G401 (cell line): Measurements from ENCODE around the gene GFRA3. TPM values are rescaled to one million over a fixed set of nuclear protein-coding genes. Genes with fewer than 3 reads are reported as not detected.
"Not testable (repeated sequence)": the region's sequence is repeated elsewhere in the genome, so short reads cannot be mapped to it uniquely, and the experiment has no call there.

Source experiments
- DNase-seq: peaks from one replicate; pipeline ENCODE4 v3.0.0-alpha.2; 2015; ENCODE audit warnings: low spot score
- in situ Hi-C: cut with HindIII; loops from 2 replicates; pipeline ENCODE4 v1.10.0; 2016; ENCODE audit warnings: low sequenced_read_pairs, mixed read lengths
- total RNA-seq: library from RNA; depleted of rRNA; stranded (reverse); fragments of >200 nt; shearing (Covaris generic); gene quantifications from 2 replicates; pipeline ENCODE4 v1.2.3, GENCODE V29; 2014; rRNA removed

Gene GFRA3, protein sequence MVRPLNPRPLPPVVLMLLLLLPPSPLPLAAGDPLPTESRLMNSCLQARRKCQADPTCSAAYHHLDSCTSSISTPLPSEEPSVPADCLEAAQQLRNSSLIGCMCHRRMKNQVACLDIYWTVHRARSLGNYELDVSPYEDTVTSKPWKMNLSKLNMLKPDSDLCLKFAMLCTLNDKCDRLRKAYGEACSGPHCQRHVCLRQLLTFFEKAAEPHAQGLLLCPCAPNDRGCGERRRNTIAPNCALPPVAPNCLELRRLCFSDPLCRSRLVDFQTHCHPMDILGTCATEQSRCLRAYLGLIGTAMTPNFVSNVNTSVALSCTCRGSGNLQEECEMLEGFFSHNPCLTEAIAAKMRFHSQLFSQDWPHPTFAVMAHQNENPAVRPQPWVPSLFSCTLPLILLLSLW
- total RNA-seq, result not detected in 2 replicates

GRCh38 chr5:138274189-138274853 is at the start of gene GFRA3:
GFRA3 (minus strand) TSS chr5:138274621; CDS start chr5:138274424, 197 bp downstream.
- in situ Hi-C loops, result no loop called here
- DNase-seq, result peak; percentile 40

DNA sequence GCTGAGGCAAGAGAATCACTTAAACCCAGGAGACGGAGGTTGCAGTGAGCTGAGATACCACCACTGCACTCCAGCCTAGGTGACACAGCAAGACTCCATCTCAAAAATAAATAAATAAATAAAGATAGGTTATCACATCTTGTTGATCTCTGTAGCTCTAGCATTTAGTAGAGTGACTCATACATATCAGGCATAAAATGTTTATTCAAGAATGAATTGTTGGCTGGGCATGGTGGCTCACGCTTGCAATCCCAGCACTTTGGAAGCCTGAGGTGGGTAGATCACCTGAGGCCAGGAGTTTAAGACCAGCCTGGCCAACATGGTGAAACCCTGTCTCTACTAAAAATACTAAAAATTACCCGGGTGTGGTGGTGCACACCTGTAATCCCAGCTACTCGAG is 43.8 kb upstream of the GFRA3 start:
- in situ Hi-C loops, result not testable (repeated sequence)

DNA sequence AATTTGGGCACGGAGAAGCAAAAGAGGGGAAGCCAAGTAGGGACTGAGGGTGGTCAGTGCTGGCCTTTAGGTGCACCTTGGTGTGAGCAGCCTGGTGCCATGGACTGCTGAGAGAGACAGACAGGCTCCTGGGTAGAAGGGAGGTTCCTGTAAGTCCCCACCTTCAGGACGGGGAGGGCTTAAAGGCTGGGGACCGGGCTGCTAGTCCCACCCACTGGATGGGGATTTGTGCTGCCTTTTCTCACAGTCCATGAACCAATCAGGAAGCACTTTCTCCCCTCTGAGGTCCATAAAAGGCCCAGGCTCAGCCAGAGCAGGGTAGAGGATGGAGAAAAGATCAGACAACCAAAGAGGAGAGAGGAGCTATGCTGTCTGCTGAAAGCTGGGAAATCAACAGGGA is 41.9 kb upstream of the GFRA3 start:
- in situ Hi-C loops, result no loop called here
- no peak for DNase-seq

More for the DNA sequence above, 43.8 kb upstream of the GFRA3 start:
- not testable (repeated sequence) for DNase-seq

GRCh38 chr5:138315751-138316278 is 41.4 kb upstream of the GFRA3 start:
- in situ Hi-C loops, result no loop called here
- DNase-seq, result no peak

- in situ Hi-C loops, result no loop called here
Measured at GRCh38 chr5:138305797-138306196, 31.4 kb upstream of the GFRA3 start.

DNA sequence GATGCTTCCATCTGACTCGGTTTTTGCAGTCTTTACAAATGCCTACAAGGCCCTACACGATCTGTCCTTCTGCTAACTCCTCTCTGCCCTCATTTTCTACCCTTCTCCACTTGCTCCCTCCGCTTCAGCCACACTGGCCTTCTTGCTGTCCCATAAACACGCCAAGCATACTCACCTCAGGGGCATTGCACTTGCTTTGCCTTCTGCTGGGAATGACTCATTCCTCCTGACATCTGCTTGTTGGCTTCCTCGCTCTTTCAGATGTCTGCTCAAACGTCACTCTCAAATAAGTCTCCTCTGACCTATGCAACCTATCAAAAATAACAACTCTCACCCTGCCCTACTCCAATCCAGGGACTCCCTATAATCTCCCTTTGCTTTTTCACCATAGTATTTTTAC is 29.0 kb upstream of the GFRA3 start:
- DNase-seq, result peak; percentile 56
- in situ Hi-C loops, result no loop called here

More at GRCh38 chr5:138305797-138306196, 31.4 kb upstream of the GFRA3 start:
- DNase-seq, result peak; percentile 95

GRCh38 chr5:138289296-138289695 is 14.9 kb upstream of the GFRA3 start:
- in situ Hi-C loops, result no loop called here
- DNase-seq, result peak; percentile 98

GRCh38 chr5:138287246-138287645 is 12.8 kb upstream of the GFRA3 start:
- in situ Hi-C loops, result no loop called here
- DNase-seq, result no peak

DNA sequence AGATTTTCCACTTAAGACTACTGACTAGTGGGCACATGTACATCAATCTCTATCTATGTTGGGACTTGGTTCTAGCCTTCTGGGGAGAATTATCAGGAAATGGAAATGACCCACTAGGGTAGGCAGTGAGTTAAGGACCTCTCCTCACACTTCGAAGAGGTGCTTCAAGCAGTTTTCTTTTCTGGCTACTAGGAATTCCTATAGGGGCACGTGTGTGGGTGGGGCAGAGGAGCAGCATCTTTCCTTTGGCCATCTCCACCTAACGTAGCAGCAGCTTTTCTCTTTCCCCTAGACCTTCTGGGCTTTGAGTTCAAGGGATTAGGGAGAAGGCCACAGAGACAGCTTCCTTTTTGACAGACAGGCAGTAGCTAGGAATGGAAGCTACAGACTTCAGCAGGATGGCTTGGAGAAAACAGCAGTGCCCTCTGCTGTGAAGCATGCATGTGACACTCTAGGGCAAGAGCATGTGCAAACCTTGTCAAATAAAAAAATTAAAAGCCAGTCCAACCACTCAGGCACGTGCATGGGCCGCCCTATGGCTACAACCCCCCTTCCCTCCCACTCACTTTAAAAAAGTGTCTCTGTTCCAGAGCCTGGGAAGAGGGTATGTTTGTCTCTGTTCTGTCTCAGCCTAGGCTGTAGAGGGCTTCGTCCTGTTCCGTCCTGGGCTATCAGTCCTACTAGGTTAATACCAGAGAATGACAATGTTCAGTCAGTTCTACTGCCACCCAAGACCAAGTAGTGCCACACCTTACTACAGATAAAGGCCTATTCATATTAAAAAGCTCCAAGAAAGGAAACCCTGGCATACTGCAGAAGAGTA is 8.7 kb upstream of the GFRA3 start:
- in situ Hi-C loops, result no loop called here
- DNase-seq, result peak; percentile 59

- DNase-seq, result no peak
- in situ Hi-C loops, result no loop called here
Measured at GRCh38 chr5:138280915-138281314, 6.5 kb upstream of the GFRA3 start.

DNA sequence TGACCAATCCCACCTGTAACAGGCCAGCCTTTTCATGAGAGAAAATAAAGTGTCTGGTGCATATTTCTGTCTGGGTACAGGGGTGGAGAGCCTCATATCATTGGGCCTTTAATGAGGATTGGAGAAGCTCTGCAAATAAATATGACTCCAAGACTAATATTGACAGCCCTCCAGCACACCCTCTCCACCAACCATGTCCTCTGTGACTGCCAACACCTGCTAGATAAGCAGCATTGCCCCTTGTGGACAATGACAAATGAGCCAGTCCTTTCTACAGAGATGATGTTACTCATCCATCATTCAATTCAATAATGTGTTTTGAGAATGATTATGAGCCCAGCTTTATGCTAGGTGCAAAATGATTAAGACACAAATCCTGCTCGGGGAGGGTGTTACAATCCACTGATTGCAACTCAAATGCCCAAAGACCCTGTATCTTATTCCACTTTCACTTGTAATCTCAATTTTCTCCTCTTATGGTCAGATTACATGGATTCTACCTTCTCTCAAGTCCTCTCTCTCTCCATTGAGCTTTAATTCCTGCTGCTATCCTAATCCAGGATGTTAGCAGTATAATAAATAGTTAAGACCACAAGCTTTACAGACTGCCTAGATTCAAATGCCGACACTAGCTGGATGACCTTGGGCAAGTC is 2.1 kb upstream of the GFRA3 start:
- DNase-seq, result no peak
- in situ Hi-C loops, result no loop called here

DNA sequence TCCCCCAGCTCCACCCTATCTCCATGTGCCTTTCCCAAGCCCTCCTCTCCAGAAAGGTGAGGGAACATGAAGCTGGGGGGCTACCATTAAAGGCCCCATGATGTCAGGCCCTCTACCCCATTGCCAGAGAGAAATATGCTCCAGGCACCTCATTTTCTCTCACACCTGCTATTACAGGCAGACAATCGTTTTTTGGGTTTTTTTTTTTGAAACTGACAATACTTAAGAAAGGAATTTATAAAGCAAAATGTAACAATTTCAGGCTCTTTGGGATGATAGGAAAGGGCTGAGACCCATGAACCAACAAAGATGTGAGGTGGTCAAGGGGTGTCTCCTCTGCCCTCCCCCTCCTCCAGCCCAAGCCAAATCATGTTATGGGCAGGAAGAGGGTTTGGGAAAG is 1.5 kb upstream of the GFRA3 start:
- in situ Hi-C loops, result no loop called here
- DNase-seq, result no peak

GRCh38 chr5:138275379-138275782 is 960 bp upstream of the GFRA3 start:
- in situ Hi-C loops, result no loop called here

GRCh38 chr5:138273834-138274188 is 610 bp downstream of the GFRA3 start:
- peak; percentile 63 for DNase-seq
- in situ Hi-C loops, result no loop called here

More at GRCh38 chr5:138275379-138275782, 960 bp upstream of the GFRA3 start:
- DNase-seq, result no peak

- in situ Hi-C loops, result no loop called here
- DNase-seq, result no peak
Measured at GRCh38 chr5:138272681-138273080, 1.7 kb downstream of the GFRA3 start.

DNA sequence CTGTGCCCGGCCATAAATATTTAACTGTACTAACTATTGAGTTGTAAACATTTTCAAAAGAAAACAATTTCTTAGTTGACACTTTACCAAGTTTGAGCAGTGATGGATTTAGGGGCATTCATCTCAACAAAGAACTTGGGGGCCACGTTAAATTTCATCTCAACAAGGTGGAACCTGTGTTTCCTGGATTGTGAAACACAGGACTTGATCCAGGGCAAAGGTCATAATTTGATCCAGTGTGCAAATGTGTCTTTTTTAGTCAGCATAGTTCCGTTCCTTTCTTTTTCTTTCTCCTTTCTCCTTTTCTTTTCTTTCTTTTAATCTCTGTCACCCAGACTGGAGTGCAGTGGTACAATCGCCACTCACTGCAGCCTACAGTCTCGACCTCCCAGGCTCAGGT is 3.1 kb downstream of the GFRA3 start:
- in situ Hi-C loops, result no loop called here

DNA sequence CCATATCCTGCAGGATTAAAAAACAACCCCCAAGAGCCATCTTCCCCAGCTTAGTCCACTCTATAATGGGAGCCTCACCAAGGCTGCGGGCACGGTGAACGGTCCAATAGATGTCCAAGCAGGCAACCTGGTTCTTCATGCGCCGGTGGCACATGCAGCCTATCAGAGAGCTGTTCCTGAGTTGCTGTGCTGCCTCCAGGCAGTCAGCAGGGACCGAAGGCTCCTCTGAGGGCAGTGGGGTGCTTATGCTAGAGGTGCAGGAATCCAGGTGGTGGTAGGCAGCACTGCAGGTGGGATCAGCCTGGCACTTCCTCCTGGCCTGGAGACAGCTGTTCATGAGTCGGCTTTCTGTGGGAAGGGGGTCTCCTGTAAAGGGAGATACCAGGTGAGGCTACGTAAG is 10.2 kb downstream of the GFRA3 start:
- DNase-seq, result no peak
- in situ Hi-C loops, result no loop called here

More for the DNA sequence above, 3.1 kb downstream of the GFRA3 start:
- no peak for DNase-seq

DNA sequence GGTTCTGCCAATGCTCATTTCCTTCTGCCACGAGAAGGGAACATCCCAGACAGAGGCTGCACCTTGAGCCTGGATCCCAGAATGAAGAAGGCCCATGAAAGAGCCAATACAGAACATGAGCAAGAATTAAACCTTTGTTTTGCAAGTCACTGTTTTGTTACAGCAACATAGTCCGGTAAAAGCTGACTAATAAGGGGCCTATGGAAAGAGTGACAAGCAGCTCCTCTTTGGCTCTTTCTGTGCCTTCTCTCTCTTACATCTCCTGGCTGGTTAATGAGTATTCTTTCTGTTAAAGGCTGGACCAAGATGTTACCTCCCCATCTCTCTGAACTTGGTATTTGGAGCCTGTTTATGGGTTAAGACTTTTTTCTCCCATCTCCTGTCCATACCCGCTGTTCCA is 10.8 kb downstream of the GFRA3 start:
- in situ Hi-C loops, result no loop called here
- DNase-seq, result no peak

- DNase-seq, result no peak
- in situ Hi-C loops, result no loop called here
Measured at GRCh38 chr5:138258704-138259292, 15.6 kb downstream of the GFRA3 start.
